ENCODE data around the gene TBC1D2B.
"Not testable (repeated sequence)": the region's sequence is repeated elsewhere in the genome, so short reads cannot be mapped to it uniquely, and the experiment has no call there.

The TBC1D2B gene

DNA sequence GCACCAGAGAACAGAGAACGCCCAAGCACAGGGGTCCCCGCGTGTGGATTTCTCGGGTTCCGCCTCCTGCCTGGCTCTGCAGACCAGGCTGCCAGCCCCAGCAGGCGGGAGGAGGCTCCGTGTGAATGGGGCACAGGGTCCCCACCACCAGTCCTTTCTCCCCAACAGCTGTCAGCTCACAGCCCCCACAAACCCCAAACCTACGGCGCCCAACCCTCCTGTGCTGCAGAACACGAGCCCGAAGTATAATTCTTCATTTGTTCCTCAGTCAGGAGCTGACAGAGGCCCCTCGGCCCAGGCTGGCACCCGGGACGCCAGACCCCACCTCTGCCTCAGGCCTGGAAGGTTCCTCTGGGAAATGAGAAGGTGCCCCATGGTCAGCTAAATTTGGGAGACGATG lies 78.0 kb downstream of the TBC1D2B start:
- DNase-seq: no peak

DNA sequence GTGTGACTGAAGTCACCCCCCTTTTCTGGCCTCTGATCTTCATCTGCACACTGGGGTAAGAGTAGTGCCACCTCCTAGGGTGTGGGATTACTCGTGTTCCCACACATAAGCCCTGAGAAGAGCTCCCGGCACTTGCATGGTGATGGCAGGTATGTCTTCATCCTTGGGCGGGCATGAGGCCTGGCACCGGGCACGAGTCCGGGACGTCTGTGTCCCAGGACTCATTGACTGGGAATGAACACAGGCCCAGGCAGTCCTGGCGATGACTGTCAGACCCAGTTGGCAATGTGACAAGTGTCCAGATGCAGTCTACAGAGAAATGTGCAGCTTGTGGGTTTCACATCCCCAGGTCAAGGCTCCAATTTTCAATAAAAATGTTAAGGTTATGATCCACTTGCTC lies 78.9 kb downstream of the TBC1D2B start:
- no peak for DNase-seq

DNA sequence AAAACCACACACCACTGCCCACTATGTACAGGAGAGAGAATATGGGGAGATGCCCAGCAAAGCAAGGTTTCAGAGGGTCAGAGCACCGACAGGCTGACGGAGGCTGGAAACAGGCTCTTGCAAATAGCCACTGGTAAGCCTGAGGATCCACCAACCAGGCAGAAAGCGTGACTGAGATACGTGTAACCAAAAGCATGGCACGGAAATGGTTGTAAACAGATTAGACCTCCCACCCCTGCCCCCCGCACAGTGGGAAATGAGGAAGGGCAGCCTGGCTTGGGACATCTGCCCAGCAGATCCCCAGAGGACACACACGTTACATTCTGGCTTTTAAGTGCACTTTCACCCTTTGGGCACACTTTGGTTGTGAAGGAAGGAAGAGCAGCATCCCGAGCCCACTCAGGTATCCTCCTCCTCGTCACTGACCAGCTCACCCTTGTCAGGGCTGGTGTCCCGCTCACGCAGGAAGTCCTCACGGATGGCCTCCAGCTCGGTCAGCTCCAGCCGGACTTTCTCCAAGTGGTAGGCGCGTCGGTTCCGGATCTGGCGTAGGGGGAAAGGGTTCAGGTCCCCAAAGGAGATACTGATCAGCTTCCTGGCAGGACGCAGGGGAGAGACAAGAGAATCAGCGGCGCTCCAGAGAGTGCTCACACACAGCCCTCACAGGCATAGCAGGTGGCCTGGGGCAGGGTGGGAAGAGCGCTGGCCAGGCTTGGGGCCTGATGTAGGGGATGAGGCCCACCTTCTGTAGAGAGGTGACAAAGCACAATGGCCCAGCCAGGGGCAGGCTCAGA lies 79.6 kb downstream of the TBC1D2B start:
- DNase-seq: not testable (repeated sequence)

DNA sequence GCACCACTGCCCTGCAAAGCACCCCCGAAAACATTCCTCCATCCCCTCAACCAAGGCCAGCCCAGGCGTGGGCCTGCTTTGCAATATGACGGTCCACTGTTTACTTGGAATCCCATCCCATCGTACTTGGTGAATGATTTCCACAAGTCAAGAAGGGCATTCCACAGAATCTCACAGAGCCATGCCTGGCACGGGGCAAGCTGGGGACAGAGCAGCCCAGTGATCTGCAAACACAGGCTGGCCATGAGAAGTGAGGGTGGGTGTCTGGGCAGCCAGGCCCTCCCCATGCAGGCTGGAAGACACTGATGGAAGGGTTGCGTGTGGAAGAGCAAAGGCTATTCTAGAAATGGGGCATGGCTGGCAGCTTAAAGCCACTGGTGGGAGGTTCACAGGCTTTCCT lies 80.3 kb downstream of the TBC1D2B start:
- DNase-seq: not testable (repeated sequence)

DNA sequence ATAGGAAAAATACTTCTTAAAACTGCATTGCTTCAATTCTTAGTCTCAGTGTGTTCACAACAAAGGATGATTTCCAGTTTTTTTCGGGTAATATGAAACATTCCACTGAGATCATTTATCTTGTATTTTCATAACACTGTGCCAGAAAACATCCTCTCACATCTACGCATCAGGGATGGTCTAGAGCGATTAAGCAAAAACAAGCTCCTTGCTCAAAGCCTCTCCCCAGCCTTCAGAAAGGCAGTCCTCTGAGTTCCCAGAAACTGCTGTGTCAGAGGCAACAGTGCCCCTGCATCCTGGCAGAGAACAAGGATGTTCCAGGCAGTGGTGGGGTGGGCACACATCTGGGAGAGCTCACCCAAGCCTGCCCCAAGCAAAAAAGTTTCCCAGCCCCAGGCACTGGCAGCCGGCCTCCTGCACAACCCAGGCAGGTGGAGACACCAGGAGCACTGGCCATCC lies 80.8 kb downstream of the TBC1D2B start:
- DNase-seq: peak; percentile 9

DNA sequence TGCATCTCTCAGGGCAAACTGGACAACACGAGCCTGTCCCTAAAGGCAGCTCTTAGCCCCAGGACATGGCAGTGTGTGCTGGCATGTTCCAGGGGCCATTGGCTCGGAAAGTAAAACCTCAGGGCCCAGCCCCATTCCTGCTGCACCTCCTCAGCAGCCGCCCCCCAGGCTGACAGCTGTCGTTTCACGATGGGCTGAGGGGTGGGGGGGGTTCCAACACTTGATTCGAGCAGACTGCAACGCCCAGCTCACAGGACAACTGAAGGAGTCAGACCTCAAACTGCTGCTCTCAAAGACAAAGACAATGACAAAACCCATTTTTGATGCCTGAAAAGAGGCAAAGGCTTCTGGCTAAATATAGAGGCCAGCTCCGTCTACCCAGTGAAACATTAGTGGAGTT lies 81.3 kb downstream of the TBC1D2B start:
- DNase-seq: not testable (repeated sequence)

DNA sequence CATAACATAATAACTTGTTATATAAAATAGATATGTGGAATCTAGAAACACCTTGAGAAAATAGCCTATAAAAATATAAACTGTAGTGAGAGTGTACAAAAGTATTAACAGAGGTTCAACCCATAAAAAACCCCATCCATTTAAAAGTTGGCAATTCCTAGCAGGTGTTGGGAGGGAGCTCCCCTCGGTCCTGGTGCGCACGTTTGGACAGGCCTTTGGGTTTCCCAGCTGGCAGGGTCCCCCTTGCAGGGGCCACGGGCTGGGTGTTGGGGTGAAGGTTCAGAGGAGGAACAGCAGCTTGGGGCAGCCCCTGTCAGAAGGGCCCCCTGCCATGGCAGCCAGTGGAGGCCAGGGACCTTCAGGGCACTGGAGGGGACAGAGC lies 82.0 kb downstream of the TBC1D2B start:
- not testable (repeated sequence) for DNase-seq

DNA sequence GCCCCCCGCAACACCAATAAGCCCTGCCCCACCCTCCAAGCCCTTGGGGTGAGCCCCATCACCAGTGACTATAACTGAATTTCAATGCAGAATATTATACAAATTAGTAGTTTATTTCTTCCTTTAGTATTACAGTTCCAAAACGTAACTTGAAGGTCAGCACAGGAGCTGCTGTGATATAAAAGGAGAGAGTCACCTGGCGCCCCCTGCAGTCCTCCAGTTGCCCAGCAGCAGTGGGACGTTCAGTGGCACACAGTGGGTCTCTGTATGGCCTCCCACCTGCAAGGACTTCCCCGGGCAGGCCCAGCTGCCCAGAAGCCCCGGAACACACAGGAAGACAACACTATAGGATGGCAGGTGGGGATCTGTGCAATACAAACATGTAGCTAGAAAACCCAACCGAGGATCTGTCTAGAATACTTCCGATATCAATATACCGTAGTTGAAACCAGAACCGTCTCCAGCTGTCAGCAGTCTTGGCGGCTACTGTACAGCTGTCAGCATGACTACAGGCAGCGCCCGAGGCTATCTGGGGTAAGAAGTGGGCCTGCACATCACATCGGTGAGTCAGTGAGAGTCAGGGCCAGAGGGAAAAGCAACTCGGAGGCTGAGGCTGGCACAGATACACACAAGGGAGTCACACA lies 82.5 kb downstream of the TBC1D2B start:
- peak; percentile 76 for DNase-seq

DNA sequence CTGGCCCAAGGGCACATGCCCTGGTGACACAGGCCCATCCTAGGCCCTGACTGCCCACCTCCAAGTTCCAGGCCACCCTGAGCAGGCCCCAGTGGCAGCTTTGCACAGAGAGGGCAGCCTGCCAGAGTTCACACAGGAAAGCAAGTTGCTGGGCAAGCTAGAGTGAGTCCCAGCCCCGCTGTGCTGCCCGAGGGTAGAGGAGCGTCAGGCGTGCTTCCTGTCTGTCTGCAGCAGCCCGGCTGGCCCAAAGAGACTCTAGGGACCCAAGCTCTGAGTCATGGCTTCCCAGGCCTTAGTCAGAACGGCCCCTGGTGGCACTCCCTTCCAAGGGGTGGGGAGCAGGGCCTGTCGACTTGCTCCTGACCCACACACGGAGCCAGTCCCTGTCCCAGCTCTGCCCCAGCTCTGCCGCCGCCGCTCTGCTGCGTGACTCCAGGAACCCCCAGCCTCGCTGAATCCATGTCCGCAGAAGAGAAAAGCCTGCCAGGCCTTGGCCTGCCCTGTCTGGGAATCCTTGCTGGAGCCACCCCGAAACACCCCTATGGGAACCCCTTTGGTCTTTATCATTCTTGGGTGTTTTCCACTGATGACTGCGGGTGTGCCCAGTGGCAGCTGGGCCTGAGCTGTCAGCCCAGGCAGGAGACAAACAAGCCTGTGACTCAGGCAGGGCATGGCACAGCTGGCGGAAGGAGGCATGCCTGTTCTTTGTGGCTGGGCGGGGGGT lies 83.4 kb downstream of the TBC1D2B start:
- DNase-seq: peak; percentile 91

DNA sequence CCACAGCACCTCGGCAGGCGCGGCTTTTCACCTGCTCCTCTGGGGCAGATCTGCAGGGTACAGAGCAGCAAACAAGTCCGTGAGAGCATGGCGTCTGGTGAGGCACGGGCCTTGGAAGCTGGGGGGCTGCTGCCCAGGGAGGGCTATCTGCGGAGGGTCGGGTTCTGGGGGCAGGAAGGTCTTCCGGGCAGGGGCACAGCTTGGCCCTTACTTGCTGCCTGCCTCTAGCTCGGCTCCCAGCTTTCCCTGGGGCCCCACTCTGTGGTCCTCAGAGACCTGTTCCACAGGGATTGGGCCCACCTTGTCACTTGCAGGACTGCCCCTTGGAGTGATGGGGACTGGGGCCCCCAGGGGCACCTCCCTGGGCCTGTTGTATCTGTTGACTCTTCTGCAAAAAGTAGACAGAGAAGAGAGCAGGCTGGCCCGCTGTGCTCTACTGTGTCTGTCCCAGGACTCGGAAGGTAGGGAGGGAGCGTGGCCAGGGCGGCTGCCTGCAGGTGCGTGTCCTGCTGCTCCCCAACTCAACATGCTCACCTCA lies 84.1 kb downstream of the TBC1D2B start:
- no peak for DNase-seq

DNA sequence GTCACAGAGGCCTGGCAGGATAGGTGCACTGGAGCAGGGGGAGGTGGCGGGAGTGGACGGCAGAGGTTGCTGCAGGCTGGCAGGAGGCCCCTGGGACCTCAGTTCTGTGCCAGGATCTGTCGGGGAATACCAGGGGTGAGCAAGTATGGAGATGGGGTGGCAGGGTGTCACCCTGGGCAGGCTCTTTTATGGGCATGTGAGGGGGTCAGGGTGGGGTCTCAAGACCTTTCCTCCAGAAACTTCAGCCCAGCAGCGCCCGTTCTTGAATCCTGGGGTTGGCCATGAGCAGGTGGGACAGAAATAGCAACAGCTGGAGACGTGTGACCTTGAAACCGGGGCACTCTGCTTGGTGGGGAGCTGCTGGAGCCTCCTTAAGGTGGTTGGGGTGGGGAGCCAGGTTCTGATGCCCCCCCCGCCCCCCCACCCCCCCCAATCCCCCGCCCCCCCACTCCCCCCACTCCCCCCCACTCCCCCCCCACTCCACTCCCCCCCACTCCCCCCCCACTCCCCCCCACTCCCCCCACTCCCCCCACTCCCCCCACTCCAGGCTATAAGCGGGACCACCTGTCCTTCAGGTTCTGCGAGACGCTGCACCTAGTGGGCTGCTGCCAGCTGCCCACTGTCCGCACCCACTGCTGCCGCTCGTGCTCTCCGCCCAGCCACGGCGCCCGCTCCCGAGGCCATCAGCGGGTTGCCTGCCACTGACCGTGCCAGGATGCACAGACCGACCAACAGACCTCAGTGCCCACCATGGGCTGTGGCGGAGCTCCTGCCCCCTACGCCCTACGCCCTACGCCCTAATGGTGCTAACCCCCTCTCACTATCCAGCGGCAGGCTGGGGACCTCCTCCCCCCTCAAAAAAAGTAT lies 84.9 kb downstream of the TBC1D2B start:
- DNase-seq: no peak

DNA sequence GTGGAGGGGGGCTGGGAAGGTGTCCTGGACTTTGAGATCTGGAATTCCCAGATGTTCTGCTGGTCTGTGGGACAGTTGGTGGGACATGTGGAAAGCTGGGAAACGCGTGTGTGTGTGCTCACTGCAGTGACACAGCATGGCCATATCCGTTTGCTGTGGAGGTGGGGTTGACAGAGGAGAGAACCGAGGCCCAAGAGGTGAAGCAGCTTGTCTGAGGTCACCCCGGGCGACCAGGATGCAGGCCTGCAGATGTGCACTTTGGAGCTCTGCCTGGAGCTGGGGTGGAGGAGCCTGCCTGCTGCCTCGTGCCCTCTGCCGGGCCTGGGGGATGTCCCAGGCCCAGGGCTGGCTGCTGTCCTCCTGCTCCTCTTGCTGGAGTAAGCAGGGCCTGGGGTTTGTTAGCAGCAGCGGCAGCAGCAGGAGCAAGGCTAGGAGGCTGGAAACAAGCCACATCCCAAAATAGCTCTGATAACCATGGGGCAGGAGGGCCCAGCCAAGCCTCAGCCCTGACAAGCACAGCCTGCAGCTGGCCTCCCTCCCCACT lies 85.8 kb downstream of the TBC1D2B start:
- DNase-seq: peak; percentile 77

DNA sequence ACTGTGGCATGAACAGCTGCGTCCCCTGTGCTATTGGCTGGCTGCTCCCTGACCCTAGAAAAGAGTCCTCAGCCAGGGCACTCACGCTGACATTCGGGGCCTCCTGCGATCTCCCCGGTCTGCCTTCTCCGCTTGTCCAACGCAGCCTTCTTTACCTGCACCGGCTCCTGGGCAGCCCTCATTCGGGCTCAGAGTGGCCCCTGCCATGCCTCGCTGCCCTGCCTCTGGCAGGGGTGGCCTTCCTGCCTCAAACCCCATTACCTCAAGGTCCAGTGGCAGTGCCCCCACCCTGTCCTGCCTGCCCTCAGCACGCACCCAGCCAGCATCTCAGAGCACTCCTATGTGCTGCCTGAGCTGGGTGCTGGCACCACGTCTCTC lies 86.5 kb downstream of the TBC1D2B start:
- DNase-seq: no peak

DNA sequence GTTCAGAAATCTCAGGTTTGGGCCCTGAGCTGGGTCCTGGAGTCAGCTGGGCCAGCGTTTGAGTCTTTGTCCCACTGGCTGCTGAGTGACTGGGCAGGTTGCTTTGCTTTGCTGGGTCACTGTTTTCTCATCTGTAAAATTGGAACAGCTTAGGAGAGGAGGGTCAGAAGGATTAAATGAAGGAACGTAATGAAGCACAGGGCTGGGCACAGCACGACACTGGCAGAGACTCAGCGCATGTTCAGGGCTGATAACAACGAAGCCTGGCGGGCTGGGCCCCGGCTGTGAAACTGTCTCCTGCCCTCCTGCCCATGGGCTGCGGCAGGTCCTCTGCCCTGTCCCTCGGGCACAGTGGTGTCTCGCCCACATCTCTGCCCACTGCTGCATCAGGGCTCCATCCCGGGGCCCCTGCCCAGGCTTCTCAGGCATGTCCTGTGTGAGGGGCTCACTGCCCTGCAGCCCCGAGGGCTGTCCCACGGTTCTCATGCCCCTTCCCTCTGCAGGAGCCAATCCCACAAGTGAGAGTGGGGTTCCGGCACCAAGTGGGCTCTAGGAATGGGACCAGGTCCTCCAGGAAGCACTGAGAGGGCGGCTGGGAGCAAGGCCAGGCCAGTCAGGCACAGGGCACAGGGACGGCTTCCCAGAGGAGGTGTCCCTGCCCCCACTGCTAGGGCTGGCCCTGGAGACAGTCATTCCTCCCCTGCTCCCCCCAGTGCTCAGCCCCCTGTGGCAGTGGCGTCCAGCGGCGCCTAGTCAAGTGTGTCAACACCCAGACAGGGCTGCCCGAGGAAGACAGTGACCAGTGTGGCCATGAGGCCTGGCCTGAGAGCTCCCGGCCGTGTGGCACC lies 88.0 kb downstream of the TBC1D2B start:
- DNase-seq: no peak

DNA sequence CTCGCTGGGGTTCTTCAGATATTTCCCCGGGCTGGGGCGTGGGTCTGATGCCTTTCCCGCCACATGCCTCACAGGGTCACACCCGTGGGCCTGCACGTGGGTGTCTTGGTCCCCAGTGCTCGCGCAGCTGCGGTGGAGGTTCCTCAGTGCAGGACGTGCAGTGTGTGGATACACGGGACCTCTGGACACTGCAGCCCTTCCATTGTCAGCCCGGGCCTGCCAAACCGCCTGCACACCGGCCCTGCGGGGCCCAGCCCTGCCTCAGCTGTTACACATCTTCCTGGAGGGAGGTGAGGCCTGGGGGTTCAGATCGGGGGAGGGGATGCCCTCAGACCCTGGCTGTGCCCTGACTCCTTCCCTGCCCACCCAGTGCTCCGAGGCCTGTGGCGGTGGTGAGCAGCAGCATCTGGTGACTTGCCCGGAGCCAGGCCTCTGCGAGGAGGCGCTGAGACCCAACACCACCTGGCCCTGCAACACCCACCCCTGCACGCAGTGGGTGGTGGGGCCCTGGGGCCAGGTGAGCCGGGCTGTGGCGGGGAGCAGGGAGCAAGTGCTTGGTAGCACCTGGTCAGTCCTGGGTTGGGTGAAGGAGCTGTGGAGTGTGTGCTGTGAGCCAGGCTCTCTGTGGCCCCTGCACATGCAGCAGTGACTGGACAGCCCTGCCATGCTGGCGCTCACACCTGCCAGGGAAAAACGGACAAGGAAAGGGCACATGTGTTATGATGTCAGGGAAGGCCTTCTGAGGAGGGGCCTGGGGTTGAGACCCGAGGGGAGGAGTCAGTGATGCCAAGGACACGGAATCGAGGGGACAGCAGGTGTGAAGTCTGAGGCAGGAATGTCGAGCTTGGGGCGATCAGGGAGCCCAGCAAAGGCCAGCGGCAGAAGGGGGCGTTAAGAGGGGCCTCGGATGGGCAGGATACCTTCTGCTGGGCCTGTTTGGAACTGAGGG lies 88.9 kb downstream of the TBC1D2B start:
- DNase-seq: no peak

DNA sequence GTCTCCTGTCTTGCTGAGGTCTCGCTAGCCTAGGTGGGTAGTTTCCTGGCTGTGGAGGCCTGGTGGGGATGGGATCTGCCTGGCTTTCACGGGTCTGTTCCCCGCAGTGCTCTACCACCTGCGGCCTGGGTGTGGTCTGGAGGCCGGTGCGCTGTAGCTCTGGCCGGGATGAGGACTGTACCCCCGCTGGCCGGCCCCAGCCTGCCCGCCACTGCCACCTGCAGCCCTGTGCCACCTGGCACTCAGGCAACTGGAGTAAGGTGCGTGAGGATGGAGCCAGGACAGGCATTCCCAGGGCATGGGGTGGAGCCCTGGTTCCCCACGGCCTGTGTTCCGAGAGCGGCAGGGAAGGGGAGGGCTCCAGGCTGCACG lies 89.8 kb downstream of the TBC1D2B start:
- not testable (repeated sequence) for DNase-seq

DNA sequence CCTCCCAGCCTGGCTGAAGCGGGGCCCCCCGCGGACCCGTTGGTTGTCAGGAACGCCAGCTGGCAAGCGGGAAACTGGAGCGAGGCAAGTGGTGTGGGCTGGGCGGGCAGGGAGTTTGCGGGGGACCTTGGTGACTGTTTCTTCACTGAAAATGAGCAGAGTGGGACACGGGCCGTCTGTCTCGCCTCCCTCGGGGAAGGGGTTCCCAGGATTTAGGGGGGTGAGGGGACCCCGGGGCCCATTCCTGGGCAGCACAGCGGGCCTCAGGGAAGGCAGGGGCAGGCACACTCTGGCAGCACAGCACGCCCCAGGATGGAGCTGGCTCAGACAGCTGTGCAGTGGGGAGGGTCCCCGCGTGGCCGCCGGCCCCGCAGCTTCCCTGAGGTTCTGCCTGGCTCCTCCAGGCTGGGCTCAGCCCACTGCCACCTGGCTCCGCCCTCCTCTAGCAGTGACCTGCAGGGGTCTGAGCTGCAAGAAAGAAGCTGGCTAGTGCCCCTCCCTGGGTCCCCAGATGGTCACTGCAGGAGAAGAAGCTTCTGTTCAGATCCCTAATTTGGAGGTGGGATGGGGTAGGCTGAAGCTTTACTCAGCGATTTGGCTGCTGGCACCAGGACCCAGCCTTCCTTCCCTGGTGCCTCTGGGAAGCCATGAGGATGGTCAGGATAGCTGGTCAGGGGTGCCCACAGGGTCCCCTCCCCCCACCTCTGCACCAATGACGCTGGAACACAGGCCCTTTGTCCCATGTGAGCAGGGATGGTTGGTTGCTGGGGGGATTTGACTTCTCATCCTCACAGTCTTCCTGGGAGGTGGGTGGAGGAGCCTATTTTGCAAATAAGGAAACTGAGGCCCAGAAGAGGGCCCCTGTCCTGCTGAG lies 90.4 kb downstream of the TBC1D2B start:
- DNase-seq: no peak

DNA sequence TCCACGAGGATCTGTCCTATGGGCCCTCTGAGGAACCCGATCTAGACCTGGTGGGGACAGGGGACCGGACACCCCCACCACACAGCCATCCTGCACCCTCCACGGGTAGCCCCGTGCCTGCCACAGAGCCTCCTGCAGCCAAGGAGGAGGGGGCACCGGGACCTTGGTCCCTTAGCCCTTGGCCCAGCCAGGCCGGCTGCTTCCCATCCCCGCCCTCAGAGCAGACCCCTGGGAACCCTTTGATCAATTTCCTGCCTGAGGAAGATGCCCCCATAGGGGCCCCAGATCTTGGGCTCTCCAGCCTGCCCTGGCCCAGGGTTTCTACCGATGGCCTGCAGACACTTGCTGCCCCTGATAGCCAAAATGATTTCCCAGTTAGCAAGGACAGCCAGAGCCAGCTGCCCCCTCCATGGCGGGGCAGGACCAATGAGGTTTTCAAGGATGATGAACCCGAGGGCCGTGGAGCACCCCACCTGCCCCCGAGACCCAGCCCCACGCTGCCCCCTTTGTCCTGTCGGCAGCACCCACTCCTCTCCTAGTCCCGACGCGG lies 91.5 kb downstream of the TBC1D2B start:
- no peak for DNase-seq
